H9 (cell line): ENCODE results near the gene SFXN5. TPM values are rescaled to one million over a fixed set of nuclear protein-coding genes. Genes with fewer than 3 reads are reported as not detected.

Experiments used
- DNase-seq: peaks from one replicate; pipeline ENCODE4 v3.0.0-alpha.2; 2017
- H2AFZ ChIP-seq: one replicate; pipeline ENCODE4 v1.6.1; 2013; ENCODE audit warnings: mild to moderate bottlenecking, low read length, control low read depth, moderate library complexity
- H2AK5ac ChIP-seq: 2 replicates; pipeline ENCODE4 v1.6.1; 2013; ENCODE audit warnings: low read length, control low read depth, mixed read lengths; ENCODE audit not compliant: insufficient read length
- H2BK120ac ChIP-seq: one replicate; pipeline ENCODE4 v1.6.1; 2013; ENCODE audit warnings: low read depth, mild to moderate bottlenecking, low read length, control low read depth, inconsistent platforms; ENCODE audit not compliant: poor library complexity, severe bottlenecking
- H2BK12ac ChIP-seq: 2 replicates; pipeline ENCODE4 v1.6.1; 2013; ENCODE audit warnings: low read length, control low read depth, mixed read lengths, low read depth; ENCODE audit not compliant: insufficient read length
- H2BK15ac ChIP-seq: 2 replicates; pipeline ENCODE4 v1.6.1; 2013; ENCODE audit warnings: low read depth, low read length, control low read depth
- H2BK20ac ChIP-seq: one replicate; pipeline ENCODE4 v1.6.1; 2013; ENCODE audit warnings: low read depth, mild to moderate bottlenecking, low read length, control low read depth, inconsistent platforms; ENCODE audit not compliant: poor library complexity, severe bottlenecking
- H2BK5ac ChIP-seq: 2 replicates; pipeline ENCODE4 v1.6.1; 2013; ENCODE audit warnings: low read length, control low read depth, mixed read lengths; ENCODE audit not compliant: insufficient read length
- H3K14ac ChIP-seq: 2 replicates; pipeline ENCODE4 v1.6.1; 2013; ENCODE audit warnings: low read length, control low read depth; ENCODE audit not compliant: insufficient read depth
- H3K18ac ChIP-seq: 2 replicates; pipeline ENCODE4 v1.6.1; 2013; ENCODE audit warnings: low read depth, mild to moderate bottlenecking, mixed read lengths, low read length, control low read depth; ENCODE audit not compliant: insufficient read length
- H3K23ac ChIP-seq: 2 replicates; pipeline ENCODE4 v1.6.1; 2013; ENCODE audit warnings: low read length, control low read depth, mixed read lengths, low read depth; ENCODE audit not compliant: insufficient read length
- H3K23me2 ChIP-seq: 2 replicates; pipeline ENCODE4 v1.6.1; 2013; ENCODE audit warnings: low read depth, mild to moderate bottlenecking, mixed read lengths, low read length, control low read depth; ENCODE audit not compliant: insufficient read length, poor library complexity, severe bottlenecking
- H3K27ac ChIP-seq: 2 replicates; pipeline ENCODE4 v1.5.1; 2013; ENCODE audit warnings: low read length, control low read depth, mixed read lengths, low read depth; ENCODE audit not compliant: insufficient read length
- H3K27me3 ChIP-seq: 2 replicates; pipeline ENCODE4 v1.6.1; 2013; ENCODE audit warnings: low read length, control low read depth, inconsistent platforms; ENCODE audit not compliant: insufficient read depth
- H3K4ac ChIP-seq: 2 replicates; pipeline ENCODE4 v1.6.1; 2013; ENCODE audit warnings: low read depth, mild to moderate bottlenecking, control low read depth, inconsistent platforms, low read length, moderate library complexity
- H3K4me1 ChIP-seq: 2 replicates; pipeline ENCODE4 v1.6.1; 2013; ENCODE audit warnings: low read length, control low read depth, inconsistent platforms; ENCODE audit not compliant: insufficient read depth
- H3K4me2 ChIP-seq: 2 replicates; pipeline ENCODE4 v1.6.1; 2013; ENCODE audit warnings: low read length, control low read depth, mixed read lengths; ENCODE audit not compliant: insufficient read length, insufficient read depth
- H3K56ac ChIP-seq: 2 replicates; pipeline ENCODE4 v1.6.1; 2013; ENCODE audit warnings: low read depth, mild to moderate bottlenecking, mixed read lengths, low read length, control low read depth; ENCODE audit not compliant: insufficient read length
- H3K79me1 ChIP-seq: 2 replicates; pipeline ENCODE4 v1.6.1; 2013; ENCODE audit warnings: low read depth, mild to moderate bottlenecking, moderate library complexity, low read length, control low read depth, inconsistent platforms; ENCODE audit not compliant: insufficient read depth, poor library complexity, severe bottlenecking
- H3K79me2 ChIP-seq: 2 replicates; pipeline ENCODE4 v1.6.1; 2013; ENCODE audit warnings: low read length, control low read depth, inconsistent platforms; ENCODE audit not compliant: insufficient read depth
- H3K9ac ChIP-seq: 2 replicates; pipeline ENCODE4 v1.6.1; 2013; ENCODE audit warnings: low read length, control low read depth, mixed read lengths; ENCODE audit not compliant: insufficient read length; ENCODE audit errors: extremely low read depth
- H3K9me3 ChIP-seq: one replicate; pipeline ENCODE4 v1.6.1; 2013; ENCODE audit warnings: low read depth, low read length, inconsistent platforms; ENCODE audit not compliant: control insufficient read depth
- H3T11ph ChIP-seq: one replicate; pipeline ENCODE4 v1.6.1; 2013; ENCODE audit warnings: mild to moderate bottlenecking, low read length, control low read depth, inconsistent platforms
- H4K20me1 ChIP-seq: one replicate; pipeline ENCODE4 v1.6.1; 2013; ENCODE audit not compliant: control insufficient read depth, insufficient read length, insufficient read depth
- H4K5ac ChIP-seq: 2 replicates; pipeline ENCODE4 v1.6.1; 2013; ENCODE audit warnings: low read depth, mild to moderate bottlenecking, mixed read lengths, low read length, control low read depth; ENCODE audit not compliant: insufficient read length
- H4K8ac ChIP-seq: replicated peaks from 2 replicates; pipeline ENCODE4 v1.6.1; 2013; ENCODE audit warnings: low read length, control low read depth, mixed read lengths, low read depth; ENCODE audit not compliant: insufficient read length
- H4K91ac ChIP-seq: 2 replicates; pipeline ENCODE4 v1.6.1; 2013; ENCODE audit warnings: low read depth, mild to moderate bottlenecking, moderate library complexity, mixed read lengths, low read length, control low read depth; ENCODE audit not compliant: insufficient read length
- H3K27ac Mint-ChIP-seq, 3 experiments: 2 replicates in 2 of 3; 3 replicates in 1 of 3; pipeline ENCODE4 v1.8.0; 2020 to 2021; ENCODE audit warnings: mixed read lengths in 3 of 3, mild to moderate bottlenecking in 1 of 3, moderate library complexity in 1 of 3
- H3K27me3 Mint-ChIP-seq: 2 replicates; pipeline ENCODE4 v1.8.0; 2021; ENCODE audit warnings: low read depth, mild to moderate bottlenecking, moderate library complexity, mixed read lengths
- H3K36me3 Mint-ChIP-seq, 3 experiments: 2 replicates in 2 of 3; 3 replicates in 1 of 3; pipeline ENCODE4 v1.8.0; 2020 to 2021; ENCODE audit warnings: low read depth in 3 of 3, mixed read lengths in 3 of 3; ENCODE audit not compliant: insufficient read depth in 1 of 3
- H3K4me1 Mint-ChIP-seq, 2 experiments: 2 replicates each; pipeline ENCODE4 v1.8.0; 2020; ENCODE audit warnings: mixed read lengths in 2 of 2
- H3K4me3 Mint-ChIP-seq, 2 experiments: 2 replicates in 1 of 2; 3 replicates in 1 of 2; pipeline ENCODE4 v1.8.0; 2020 to 2021; ENCODE audit warnings: mild to moderate bottlenecking in 2 of 2, mixed read lengths in 2 of 2, moderate library complexity in 1 of 2
- H3K9me3 Mint-ChIP-seq, 2 experiments: 2 replicates in 1 of 2; 3 replicates in 1 of 2; pipeline ENCODE4 v1.8.0; 2020; ENCODE audit warnings: mild to moderate bottlenecking in 2 of 2, mixed read lengths in 2 of 2, moderate library complexity in 1 of 2
- CTCF ChIP-seq: fragments of 200-600 bp; sonication (generic); conservative IDR thresholded peaks from 3 replicates; pipeline ENCODE4 v1.8.0; 2021; ENCODE audit warnings: antibody characterized with exemption, mild to moderate bottlenecking
- WGBS: extraction: QIAGEN DNeasy Blood & Tissue Kit; methylation state at CpG from one replicate; pipeline ENCODE4 v1.1.7; 2013; ENCODE audit warnings: missing lambda C conversion rate, low lambda C conversion rate, mixed read lengths; ENCODE audit not compliant: insufficient read length; ENCODE audit errors: extremely low coverage; 5-methylcytosine and 5-hydroxymethylcytosine counted together
- total RNA-seq: library from RNA; stranded (reverse); gene quantifications from 2 replicates; pipeline ENCODE4 v1.2.1, GENCODE V29; 2021

SFXN5 gene
- total RNA-seq, 1 experiment from 2014 or later = 30.9 TPM

DNA sequence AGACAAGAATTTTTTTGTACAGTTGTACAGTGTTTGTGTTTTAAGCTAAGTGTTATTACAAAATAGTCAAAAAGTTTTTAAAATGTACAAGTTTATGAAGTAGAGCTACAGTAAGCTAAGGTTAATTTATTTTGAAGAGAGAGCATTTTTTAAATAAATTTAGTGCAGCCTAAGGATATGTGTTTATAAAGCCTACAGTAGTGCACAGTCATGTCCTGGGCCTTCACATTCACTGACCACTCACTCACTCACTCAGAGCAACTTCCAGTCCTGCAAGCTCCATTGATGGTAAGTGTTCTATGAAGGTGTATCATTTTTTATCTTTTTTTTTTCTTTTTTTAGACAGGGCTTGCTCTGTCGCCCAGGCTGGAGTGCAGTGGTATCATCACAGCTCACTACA lies 44.2 kb downstream of the SFXN5 start:
- peaks cover 0 to 5% (median 0%) of the 10 kb centered on the region in 3 experiments; a peak in 3 of 7 replicates for H3K36me3 Mint-ChIP-seq
- H3K23me2 ChIP-seq = no peaks in the 10 kb centered on the region
- no peaks in the 10 kb centered on the region for H3K9me3 Mint-ChIP-seq

More for the DNA sequence above, 44.2 kb downstream of the SFXN5 start:
- Histone ChIP-seq H2BK120ac (no peak overlapping the region), H3T11ph (no peak overlapping the region), H2AFZ (no peak overlapping the region), H2AK5ac (no peak overlapping the region), H3K4ac (no peak overlapping the region), H3K4me2 (no peak overlapping the region), H2BK12ac (no peak overlapping the region), H4K91ac (no peak overlapping the region), H3K9me3 (no peaks in the 10 kb centered on the region), H3K79me1 (no peaks in the 10 kb centered on the region), H3K56ac (no peak overlapping the region), H3K9ac (no peak overlapping the region), H2BK5ac (no peak overlapping the region), H3K18ac (no peak overlapping the region), H3K14ac (no peak overlapping the region), H2BK15ac (no peak overlapping the region), H4K5ac (no peak overlapping the region), H2BK20ac (no peak overlapping the region), H3K27me3 (no peaks in the 10 kb centered on the region), H3K27ac (no peak overlapping the region), H3K79me2 (no peaks in the 10 kb centered on the region), H4K8ac (no peak overlapping the region), H3K23ac (no peak overlapping the region), H4K20me1 (no peaks in the 10 kb centered on the region), H3K4me1 (no peaks in the 10 kb centered on the region)
- Mint-ChIP-seq H3K4me3 (no peak overlapping the region), H3K27me3 (no peaks in the 10 kb centered on the region), H3K27ac (no peak overlapping the region), H3K4me1 (peaks cover 5% of the 10 kb centered on the region in 2 experiments)
- no peak for DNase-seq
- TF ChIP-seq CTCF = no peak
- WGBS = no CpG with 5 or more reads among the region's 1 CpG
